H1 (cell line): ENCODE results near the gene GRIN2C. TPM values are rescaled to one million over a fixed set of nuclear protein-coding genes. Genes with fewer than 3 reads are reported as not detected.

Source experiments
- CTCF ChIA-PET: fragments of 300-600 bp; sonication (Branson Sonifier 250); formaldehyde crosslinking; loops from one replicate; lab custom pipeline; 2021; ENCODE audit not compliant: partially characterized antibody; lab: Charles Lee
- POLR2A ChIA-PET: fragments of 300-600 bp; sonication (Branson Sonifier 250); formaldehyde crosslinking; loops from one replicate; lab custom pipeline; 2021; ENCODE audit warnings: inconsistent platforms; ENCODE audit not compliant: partially characterized antibody; lab: Charles Lee
- DNase-seq, 2 experiments: peaks; one replicate each; pipeline versions ENCODE4 v3.0.0 to v3.0.0-alpha.2; 2010 to 2022; ENCODE audit warnings: low spot score in 2 of 2, low read depth in 1 of 2, mixed read lengths in 1 of 2
- FAIRE-seq: peaks from 2 replicates; lab custom pipeline; 2011; peaks lifted over from hg19 to GRCh38; lab: Jason Lieb, UNC
- H2AFZ ChIP-seq: 2 replicates; pipeline ENCODE4 v1.8.1; 2012; ENCODE audit warnings: low read length, inconsistent platforms
- H2AK5ac ChIP-seq: 2 replicates; pipeline ENCODE4 v1.6.1; 2013; ENCODE audit warnings: low read depth, low read length
- H2BK120ac ChIP-seq: replicated peaks from 2 replicates; pipeline ENCODE3; 2013; ENCODE audit warnings: low read depth, low read length, inconsistent platforms
- H2BK12ac ChIP-seq: 2 replicates; pipeline ENCODE4 v1.6.1; 2013; ENCODE audit warnings: low read depth, low read length
- H2BK15ac ChIP-seq: 2 replicates; pipeline ENCODE4 v1.6.1; 2013; ENCODE audit warnings: low read length
- H2BK20ac ChIP-seq: 2 replicates; pipeline ENCODE4 v1.6.1; 2013; ENCODE audit warnings: low read length
- H2BK5ac ChIP-seq: 2 replicates; pipeline ENCODE4 v1.6.1; 2013; ENCODE audit warnings: low read depth, low read length
- H3K14ac ChIP-seq: 2 replicates; pipeline ENCODE4 v1.6.1; 2013; ENCODE audit warnings: inconsistent platforms; ENCODE audit not compliant: insufficient read length
- H3K18ac ChIP-seq: 2 replicates; pipeline ENCODE4 v1.6.1; 2013; ENCODE audit warnings: low read length; ENCODE audit errors: extremely low read depth
- H3K23ac ChIP-seq: 2 replicates; pipeline ENCODE4 v1.6.1; 2013; ENCODE audit warnings: inconsistent platforms; ENCODE audit not compliant: insufficient read length
- H3K23me2 ChIP-seq: 2 replicates; pipeline ENCODE4 v1.6.1; 2013; ENCODE audit warnings: low read depth, low read length
- H3K27ac ChIP-seq: 2 replicates; pipeline ENCODE4 v1.6.1; 2011; ENCODE audit warnings: low read depth, low read length, inconsistent platforms
- H3K27me3 ChIP-seq, 4 experiments: replicated peaks in 1 of 4; 1 replicate in 1 of 4; 2 replicates in 3 of 4; pipeline versions ENCODE4 v1.6.1 to v1.8.1; 2011 to 2013; ENCODE audit warnings: low read length in 3 of 4, mild to moderate bottlenecking in 3 of 4, inconsistent platforms in 2 of 4, mixed read lengths in 2 of 4, moderate library complexity in 1 of 4; ENCODE audit not compliant: control insufficient read depth in 3 of 4, insufficient read depth in 3 of 4; ENCODE audit errors: extremely low read depth in 1 of 4
- H3K36me3 ChIP-seq, 4 experiments: 2 replicates each; pipeline versions ENCODE4 v1.6.1 to v1.8.1; 2011 to 2013; ENCODE audit warnings: mild to moderate bottlenecking in 4 of 4, low read length in 3 of 4, moderate library complexity in 2 of 4, control low read depth in 1 of 4, inconsistent platforms in 1 of 4; ENCODE audit not compliant: insufficient read depth in 4 of 4, control insufficient read depth in 2 of 4
- H3K4ac ChIP-seq: replicated peaks from 2 replicates; pipeline ENCODE3; 2013; ENCODE audit warnings: low read length, low read depth, mixed read lengths, inconsistent platforms; ENCODE audit not compliant: insufficient read length
- H3K4me1 ChIP-seq, 4 experiments: replicated peaks in 1 of 4; 1 replicate in 1 of 4; 2 replicates in 3 of 4; pipeline versions ENCODE4 v1.6.1 to v1.8.1; 2011 to 2013; ENCODE audit warnings: low read length in 3 of 4, inconsistent platforms in 2 of 4, mixed read lengths in 1 of 4; ENCODE audit not compliant: insufficient read depth in 4 of 4, control insufficient read depth in 3 of 4
- H3K4me2 ChIP-seq, 2 experiments: 2 replicates each; pipeline versions ENCODE4 v1.6.1 to v1.8.1; 2011 to 2013; ENCODE audit warnings: low read depth in 2 of 2, low read length in 2 of 2, control low read depth in 1 of 2, inconsistent platforms in 1 of 2, mild to moderate bottlenecking in 1 of 2; ENCODE audit not compliant: insufficient read depth in 1 of 2
- H3K4me3 ChIP-seq, 4 experiments: fragments of 200-600, 300-600 bp in 1 of 4; sonication (generic), shearing (Covaris generic), sonication (Bioruptor Twin) in 1 of 4; 2 replicates each; pipeline versions ENCODE4 v1.5.1 to v1.8.1; 2011 to 2016; ENCODE audit warnings: low read length in 4 of 4, low read depth in 3 of 4, control low read depth in 2 of 4, inconsistent platforms in 2 of 4, mild to moderate bottlenecking in 2 of 4, mixed read lengths in 1 of 4, moderate library complexity in 1 of 4; ENCODE audit not compliant: insufficient read depth in 2 of 4; ENCODE audit errors: extremely low read depth in 1 of 4
- H3K56ac ChIP-seq: replicated peaks from 2 replicates; pipeline ENCODE3; 2013; ENCODE audit warnings: low read depth, mild to moderate bottlenecking, mixed read lengths, low read length, inconsistent platforms; ENCODE audit not compliant: insufficient read length
- H3K79me1 ChIP-seq: 2 replicates; pipeline ENCODE4 v1.6.1; 2013; ENCODE audit warnings: low read depth, low read length, control low read depth
- H3K79me2 ChIP-seq, 2 experiments: 2 replicates each; pipeline versions ENCODE4 v1.6.1 to v1.8.1; 2012 to 2013; ENCODE audit warnings: low read length in 2 of 2, mild to moderate bottlenecking in 2 of 2, inconsistent platforms in 1 of 2; ENCODE audit not compliant: insufficient read depth in 2 of 2, control insufficient read depth in 1 of 2
- H3K9ac ChIP-seq, 4 experiments: replicated peaks in 1 of 4; 1 replicate in 1 of 4; 2 replicates in 3 of 4; pipeline versions ENCODE4 v1.6.1 to v1.8.1; 2011 to 2013; ENCODE audit warnings: low read depth in 3 of 4, low read length in 3 of 4, control low read depth in 2 of 4, mild to moderate bottlenecking in 2 of 4, moderate library complexity in 2 of 4, inconsistent platforms in 1 of 4; ENCODE audit errors: extremely low read depth in 1 of 4
- H3K9me3 ChIP-seq, 2 experiments: 2 replicates each; pipeline versions ENCODE4 v1.6.1 to v1.8.1; 2012 to 2013; ENCODE audit warnings: mild to moderate bottlenecking in 2 of 2, moderate library complexity in 2 of 2, control low read depth in 1 of 2, inconsistent platforms in 1 of 2, low read depth in 1 of 2, low read length in 1 of 2, mixed read lengths in 1 of 2; ENCODE audit not compliant: insufficient read depth in 2 of 2
- H4K20me1 ChIP-seq, 2 experiments: replicated peaks in 1 of 2; 2 replicates each; pipeline versions ENCODE3 to v1.8.1; 2011 to 2013; ENCODE audit warnings: inconsistent platforms in 2 of 2, low read length in 2 of 2, mild to moderate bottlenecking in 1 of 2; ENCODE audit not compliant: insufficient read depth in 2 of 2, control insufficient read depth in 1 of 2
- H4K5ac ChIP-seq: 2 replicates; pipeline ENCODE4 v1.6.1; 2013; ENCODE audit warnings: low read length, low read depth, mixed read lengths, inconsistent platforms; ENCODE audit not compliant: insufficient read length
- H4K8ac ChIP-seq: 2 replicates; pipeline ENCODE4 v1.8.0; 2013; ENCODE audit warnings: mild to moderate bottlenecking, moderate library complexity, low read length, inconsistent platforms; ENCODE audit not compliant: insufficient read depth; ENCODE audit errors: extremely low read depth
- H4K91ac ChIP-seq: replicated peaks from 2 replicates; pipeline ENCODE3; 2013; ENCODE audit warnings: low read length, mixed read lengths, inconsistent platforms; ENCODE audit not compliant: insufficient read length
- CBX8 ChIP-seq: fragments of 300-800, 300-1000 bp; sonication (generic); IDR thresholded peaks from 2 replicates; pipeline ENCODE4 v1.7.1; 2016; ENCODE audit warnings: low read depth, low read length, borderline replicate concordance
- HDAC6 ChIP-seq: IDR thresholded peaks from one replicate; pipeline ENCODE4 v1.7.1; 2012; ENCODE audit warnings: low read depth, mild to moderate bottlenecking, inconsistent platforms, low read length, moderate library complexity
- JUN ChIP-seq: IDR thresholded peaks from 2 replicates; pipeline ENCODE4 v1.6.1; 2011; ENCODE audit warnings: low read depth, mild to moderate bottlenecking, improper control_type of control experiment, low read length
- KDM4A ChIP-seq: IDR thresholded peaks from one replicate; pipeline ENCODE4 v1.7.1; 2012; ENCODE audit warnings: low read depth, mild to moderate bottlenecking, moderate library complexity, low read length, inconsistent platforms; ENCODE audit not compliant: severe bottlenecking
- POLR2A ChIP-seq, 2 experiments: IDR thresholded peaks; 1 replicate in 1 of 2; 2 replicates in 1 of 2; pipeline ENCODE4 v1.6.1; 2011; ENCODE audit warnings: low read depth in 2 of 2, low read length in 2 of 2, mild to moderate bottlenecking in 2 of 2; ENCODE audit errors: control extremely low read depth in 1 of 2
- SAP30 ChIP-seq: fragments of 300-600 bp; sonication (generic); IDR thresholded peaks from 2 replicates; pipeline ENCODE4 v1.7.1; 2012; ENCODE audit warnings: low read length, moderate library complexity, mild to moderate bottlenecking, inconsistent platforms; ENCODE audit not compliant: insufficient read depth, insufficient replicate concordance
- ZNF274 ChIP-seq: IDR thresholded peaks from 2 replicates; pipeline ENCODE4 v1.7.0; 2012; ENCODE audit warnings: low read length, borderline replicate concordance; ENCODE audit errors: extremely low read depth
- WGBS, 2 experiments: shearing (Covaris generic) in 1 of 2; methylation state at CpG; one replicate each; pipeline versions ENCODE4 v1.1.6 to v1.1.7; 2013 to 2015; ENCODE audit warnings: low lambda C conversion rate in 2 of 2, mixed read lengths in 2 of 2, inconsistent platforms in 1 of 2, low coverage in 1 of 2, missing lambda C conversion rate in 1 of 2; ENCODE audit not compliant: insufficient replicate concordance in 2 of 2, insufficient coverage in 1 of 2, insufficient read length in 1 of 2; ENCODE audit errors: extremely low coverage in 1 of 2, missing lambda C conversion rate in 1 of 2; 5-methylcytosine and 5-hydroxymethylcytosine counted together
- polyA plus RNA-seq, 7 experiments: library from polyadenylated mRNA; depleted of rRNA in 3 of 7; stranded (reverse) in 5 of 7; unstranded in 2 of 7; fragments of >200 nt in 5 of 7; fragments of 200-250 nt in 2 of 7; gene quantifications; 1 replicate in 5 of 7; 2 replicates in 1 of 7; 4 replicates in 1 of 7; pipeline versions ENCODE4 v1.2.1 to v1.2.3, GENCODE V29; 2011 to 2013; ENCODE audit warnings: missing spikeins in 2 of 7, mixed read lengths in 2 of 7
- total RNA-seq: library from RNA; stranded (reverse); fragmentation: NEBNext Ultra II Directional; extraction: Animal tissue kit (Norgen Biotek cat#: 25700); gene quantifications from 2 replicates; pipeline ENCODE4 v1.2.1, GENCODE V29; 2021

The GRIN2C gene
- total and polyA plus RNA-seq, 2 of the 8 experiments (the other 6 are each of a cell fraction or from before 2014, with no cell fraction given): 0.06 to 0.07 TPM

DNA sequence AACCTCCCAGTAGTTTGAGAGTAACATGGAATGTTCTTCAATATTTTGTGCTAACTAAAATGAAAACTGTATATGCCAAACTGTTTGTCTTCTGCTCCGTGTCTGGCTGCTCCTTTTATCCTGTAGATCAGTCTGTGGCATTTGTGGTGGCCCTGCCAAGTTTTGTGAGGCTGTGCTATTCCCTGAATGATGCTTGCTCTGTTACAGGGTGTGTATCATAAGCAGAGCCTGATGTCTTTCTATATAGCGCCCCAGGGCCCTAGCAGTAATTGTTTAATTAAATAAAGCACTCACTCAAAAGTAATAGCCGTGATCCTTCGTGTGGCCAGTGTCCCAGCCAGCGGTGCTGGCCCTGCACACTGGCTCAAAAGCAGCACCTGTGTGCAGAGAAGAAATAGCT is 55.7 kb downstream of the GRIN2C start:
- no peak overlapping the region for H3K56ac ChIP-seq
- no peak overlapping the region for H2BK120ac ChIP-seq
- CTCF ChIA-PET: interaction anchor here (0.5 to 99.6 kb wide), 4 partner anchors 14 to 319 kb away, joined by 3 to 2981 read pairs (median 1492); partner anchors contain the start of genes FDXR, GRIN2C and NAT9
- no peak overlapping the region for H2AK5ac ChIP-seq
- no peaks in the 10 kb centered on the region; a peak in 1 of 7 replicates for H3K27me3 ChIP-seq
- no peak overlapping the region for H3K18ac ChIP-seq
- no peaks in the 10 kb centered on the region; a peak in 1 of 7 replicates for H3K4me1 ChIP-seq
- H4K8ac ChIP-seq: no peak overlapping the region
- WGBS, 2 experiments: 94% methylated on average over 5 of the region's 5 CpGs; no CpG with 5 or more reads in 1 of the 2 experiments
- no peaks in the 10 kb centered on the region for H3K23me2 ChIP-seq
- no peaks in the 10 kb centered on the region for H3K79me1 ChIP-seq
- no peaks in the 10 kb centered on the region for H3K79me2 ChIP-seq
- H4K91ac ChIP-seq: no peak overlapping the region
- H2BK20ac ChIP-seq: no peak overlapping the region
- no peak overlapping the region for H3K4ac ChIP-seq
- no peak overlapping the region for H3K23ac ChIP-seq
- H3K27ac ChIP-seq: no peak overlapping the region
- no peak overlapping the region for H3K4me3 ChIP-seq
- H3K9ac ChIP-seq: no peak overlapping the region
- H3K14ac ChIP-seq: no peak overlapping the region
- no peak overlapping the region for H2BK5ac ChIP-seq
- no peaks in the 10 kb centered on the region for H3K9me3 ChIP-seq
- H3K36me3 ChIP-seq: peaks cover 0 to 6% (median 1%) of the 10 kb centered on the region in 4 experiments; a peak in 4 of 8 replicates
- no peak overlapping the region for H2BK15ac ChIP-seq
- POLR2A ChIA-PET: interaction anchor here (1.1 to 1.2 kb wide), 2 partner anchors 30 to 56 kb away, joined by 3 to 5 read pairs; partner anchors contain the start of gene GRIN2C
- no peak overlapping the region for H2AFZ ChIP-seq
- no peak overlapping the region for H3K4me2 ChIP-seq
- DNase-seq (no peak), FAIRE-seq (no peak)
- H2BK12ac ChIP-seq: no peak overlapping the region
- H4K5ac ChIP-seq: no peak overlapping the region
- peaks cover 5 to 22% of the 10 kb centered on the region in 2 experiments for H4K20me1 ChIP-seq
- no peak for TF ChIP-seq POLR2A (IDR thresholded peaks at IDR 0.05; ENCODE audit: control extremely low read depth in 1 of 2, low read depth in 2 of 2, low read length in 2 of 2)
- TF ChIP-seq CBX8: no peak
- no peak for TF ChIP-seq HDAC6
- no peak for TF ChIP-seq JUN
- no peak for TF ChIP-seq ZNF274
- TF ChIP-seq SAP30: no peak
- TF ChIP-seq KDM4A: no peak
